GM13977 (cell line): ENCODE measurements around the gene SCUBE2.

Source experiments
- DNase-seq: peaks from one replicate; pipeline ENCODE4 v3.0.0; 2012; ENCODE audit warnings: low spot score
- in situ Hi-C: fragments of 300-500 bp; cut with MboI; formaldehyde crosslinking; loops from one replicate; pipeline ENCODE4 v1.12.0; 2022; ENCODE audit warnings: low sequenced_read_pairs, low pct_unique_long_range_greater_than_20kb, mixed read lengths, inconsistent platforms; ENCODE audit not compliant: unreplicated experiment
- TF ChIP-seq, protein P1 (sequence below): IDR thresholded peaks from 2 replicates; pipeline ENCODE4 v1.5.1; 2012; ENCODE audit warnings: mild to moderate bottlenecking, control low read depth; ENCODE audit not compliant: insufficient read depth; ENCODE audit errors: extremely low read depth, missing control alignments

The SCUBE2 gene

DNA sequence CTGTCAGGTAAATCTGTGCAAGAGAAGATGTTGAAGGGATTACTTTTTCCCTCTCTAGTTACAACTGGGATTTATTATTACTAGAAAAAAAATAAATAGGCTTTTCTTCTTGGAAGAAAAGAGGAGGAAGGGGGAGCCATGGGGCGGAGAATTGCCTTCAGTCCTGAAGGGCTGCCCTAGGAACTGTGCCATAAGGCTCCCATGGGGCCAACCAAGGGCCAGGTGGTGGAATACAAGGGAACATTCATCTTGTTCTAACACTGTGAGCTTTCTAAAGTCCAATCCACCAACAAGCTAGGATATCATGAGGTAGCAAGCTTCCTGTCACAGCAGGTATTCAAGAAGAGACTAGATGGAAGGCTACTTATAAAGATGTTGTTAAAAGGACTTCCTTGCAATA, 62.8 kb downstream of the SCUBE2 start:
- DNase-seq: no peak
- TF ChIP-seq, protein P1, sequence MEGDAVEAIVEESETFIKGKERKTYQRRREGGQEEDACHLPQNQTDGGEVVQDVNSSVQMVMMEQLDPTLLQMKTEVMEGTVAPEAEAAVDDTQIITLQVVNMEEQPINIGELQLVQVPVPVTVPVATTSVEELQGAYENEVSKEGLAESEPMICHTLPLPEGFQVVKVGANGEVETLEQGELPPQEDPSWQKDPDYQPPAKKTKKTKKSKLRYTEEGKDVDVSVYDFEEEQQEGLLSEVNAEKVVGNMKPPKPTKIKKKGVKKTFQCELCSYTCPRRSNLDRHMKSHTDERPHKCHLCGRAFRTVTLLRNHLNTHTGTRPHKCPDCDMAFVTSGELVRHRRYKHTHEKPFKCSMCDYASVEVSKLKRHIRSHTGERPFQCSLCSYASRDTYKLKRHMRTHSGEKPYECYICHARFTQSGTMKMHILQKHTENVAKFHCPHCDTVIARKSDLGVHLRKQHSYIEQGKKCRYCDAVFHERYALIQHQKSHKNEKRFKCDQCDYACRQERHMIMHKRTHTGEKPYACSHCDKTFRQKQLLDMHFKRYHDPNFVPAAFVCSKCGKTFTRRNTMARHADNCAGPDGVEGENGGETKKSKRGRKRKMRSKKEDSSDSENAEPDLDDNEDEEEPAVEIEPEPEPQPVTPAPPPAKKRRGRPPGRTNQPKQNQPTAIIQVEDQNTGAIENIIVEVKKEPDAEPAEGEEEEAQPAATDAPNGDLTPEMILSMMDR: no peak
- in situ Hi-C loops: no loop called here

DNA sequence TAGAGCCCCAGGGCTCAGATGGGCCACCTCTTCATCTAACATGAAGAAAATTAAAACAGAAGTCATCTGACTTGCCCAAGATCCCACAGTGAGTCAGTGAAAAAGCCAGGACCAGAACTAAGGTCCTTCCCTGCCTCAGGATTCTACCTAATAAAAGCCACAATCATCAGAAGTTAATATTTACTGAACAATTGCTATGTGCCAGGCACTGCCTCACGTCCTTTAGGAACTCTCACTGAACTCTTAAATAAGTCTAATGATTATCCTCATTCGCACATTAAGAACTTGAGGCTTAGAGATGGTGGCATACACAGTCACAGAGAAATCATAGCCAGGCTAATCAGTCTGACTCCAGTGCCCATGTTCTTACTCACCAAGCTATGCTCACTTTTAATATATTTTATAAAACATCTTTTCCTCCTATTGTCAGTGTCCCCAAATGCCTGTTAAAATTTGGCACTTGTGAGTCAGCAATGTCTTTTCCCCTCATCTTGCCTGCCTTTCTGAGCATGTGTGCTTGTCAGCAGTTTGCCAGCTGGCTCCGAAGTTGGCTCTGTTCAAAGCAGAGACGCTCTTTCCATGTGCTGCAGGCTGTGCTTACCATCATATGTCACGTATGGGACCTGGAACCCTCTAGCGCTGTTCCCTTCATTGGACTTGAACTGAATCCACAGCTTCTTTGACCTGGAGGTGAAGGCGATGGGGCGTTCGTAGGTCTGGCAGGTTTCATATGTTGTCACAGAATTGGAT, 66.1 kb downstream of the SCUBE2 start:
- in situ Hi-C loops: no loop called here
- no peak for DNase-seq
- TF ChIP-seq, protein P1: no peak

DNA sequence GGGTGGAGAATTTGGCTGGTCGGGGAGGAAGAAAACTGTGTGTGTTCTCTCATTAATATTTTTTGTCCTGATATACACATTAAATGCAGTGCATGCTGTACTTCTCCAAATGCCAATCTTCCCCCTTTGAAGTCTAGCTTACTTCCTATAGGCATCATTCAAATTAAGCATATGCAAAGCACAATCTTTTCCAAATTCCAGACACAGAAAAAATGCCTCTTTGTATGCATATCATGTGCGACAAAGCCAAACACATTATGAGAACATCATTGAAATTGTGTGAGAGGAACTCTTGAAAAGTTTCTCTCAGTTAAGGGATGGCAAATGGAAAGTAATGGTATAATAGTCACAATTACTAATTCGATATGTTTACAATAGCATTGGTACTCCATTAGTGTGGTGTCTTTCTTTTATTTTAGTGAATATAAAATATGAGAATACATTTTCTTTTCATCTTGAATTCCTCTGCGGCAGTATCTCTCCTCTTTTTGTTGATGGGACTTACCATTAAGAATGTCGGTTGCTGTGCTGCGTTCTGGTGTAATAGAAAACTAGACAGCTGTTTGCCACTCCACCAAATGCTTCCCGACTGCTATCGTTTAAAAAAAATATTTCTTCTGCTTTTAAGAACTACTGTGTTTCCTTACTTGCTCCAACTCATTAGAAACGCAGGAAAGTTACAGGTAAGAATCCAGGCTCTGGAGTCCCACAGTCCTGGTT, 68.3 kb downstream of the SCUBE2 start:
- TF ChIP-seq, protein P1: no peak
- DNase-seq: no peak
- in situ Hi-C loops: no loop called here

DNA sequence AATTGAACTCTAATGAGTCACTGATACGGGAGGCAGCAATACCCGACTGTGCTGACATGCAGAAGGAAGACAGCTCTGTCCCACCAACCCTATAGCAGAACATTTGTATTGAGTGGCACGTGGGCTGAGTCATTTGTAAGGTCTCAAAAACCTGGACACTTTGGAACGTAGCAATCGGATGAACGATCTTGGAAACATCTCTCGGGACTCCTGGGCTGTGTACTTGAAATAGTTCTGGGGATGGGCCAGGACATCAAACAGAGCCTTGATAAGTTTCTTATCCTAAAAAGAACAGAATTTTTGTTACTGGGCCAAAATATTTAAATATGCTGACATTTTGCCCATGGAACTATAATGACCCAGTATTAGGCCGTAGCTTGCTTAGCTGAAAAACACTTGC, 70.5 kb downstream of the SCUBE2 start:
- in situ Hi-C loops: no loop called here
- TF ChIP-seq, protein P1: no peak
- no peak for DNase-seq

DNA sequence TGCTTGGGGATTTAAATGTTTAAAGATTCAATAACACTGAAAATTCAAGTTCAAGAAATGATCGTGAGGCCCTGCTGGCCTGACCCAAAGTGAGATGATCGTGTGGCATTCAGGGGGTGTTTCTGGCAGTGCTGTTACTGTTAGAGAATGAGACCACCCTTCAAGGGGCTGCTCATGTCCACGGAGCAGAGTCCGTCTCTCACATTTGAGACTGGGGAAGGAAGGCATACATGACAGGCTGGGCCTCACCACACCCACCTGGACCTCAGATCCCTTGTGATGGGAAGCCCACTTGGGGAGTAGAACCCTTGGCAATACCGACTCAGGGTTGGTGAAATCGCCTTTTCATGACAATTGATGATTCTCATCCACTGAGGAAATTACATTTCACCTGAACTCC, 71.5 kb downstream of the SCUBE2 start:
- in situ Hi-C loops: loop anchor here (10.0 kb wide), 1 partner anchor 115 kb away; no protein-coding TSS in a partner anchor
- no peak for DNase-seq
- TF ChIP-seq, protein P1: no peak

DNA sequence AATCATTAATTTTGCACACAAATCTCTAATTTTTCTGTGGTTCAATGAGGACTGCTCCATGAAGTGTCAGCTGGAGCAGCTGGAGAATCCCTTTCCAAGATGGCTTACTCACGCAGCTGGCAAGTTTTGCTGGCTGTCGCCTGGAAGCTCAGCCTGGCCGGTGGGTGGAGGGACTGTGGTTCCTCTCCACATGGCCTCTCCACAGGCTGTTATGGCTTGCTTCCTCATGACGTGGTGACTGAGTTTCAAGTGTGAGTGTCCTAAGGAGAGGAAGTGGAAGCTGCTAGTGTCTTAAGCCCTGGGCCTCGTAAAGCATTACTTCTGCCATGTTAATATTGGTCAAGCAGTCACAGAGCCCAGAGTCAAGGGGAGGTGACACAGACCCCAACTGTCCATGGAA, 73.6 kb downstream of the SCUBE2 start:
- no peak for DNase-seq
- TF ChIP-seq, protein P1: no peak
- in situ Hi-C loops: loop anchor here (10.0 kb wide), 1 partner anchor 117 kb away; no protein-coding TSS in a partner anchor
